Astrocyte (in vitro differentiated cells and primary cell): ENCODE results near the gene ALPP. TPM values are rescaled to one million over a fixed set of nuclear protein-coding genes. Genes with fewer than 3 reads are reported as not detected.

Source experiments
- DNase-seq: peaks from one replicate; pipeline ENCODE4 v3.0.0-alpha.2; 2010; ENCODE audit warnings: low read depth
- FAIRE-seq: peaks from 2 replicates; lab custom pipeline; 2011; peaks lifted over from hg19 to GRCh38; lab: Jason Lieb, UNC
- H2AFZ ChIP-seq: 2 replicates; pipeline ENCODE4 v1.6.0; 2012; ENCODE audit warnings: low read depth, low read length, inconsistent platforms
- H3K27ac ChIP-seq: 2 replicates; pipeline ENCODE4 v1.5.1; 2011; ENCODE audit warnings: low read depth, low read length, inconsistent platforms
- H3K27me3 ChIP-seq: 2 replicates; pipeline ENCODE4 v1.6.0; 2011; ENCODE audit warnings: low read length, inconsistent platforms; ENCODE audit not compliant: insufficient read depth
- H3K36me3 ChIP-seq: 2 replicates; pipeline ENCODE4 v1.5.1; 2011; ENCODE audit warnings: low read length, inconsistent platforms; ENCODE audit not compliant: insufficient read depth
- H3K4me1 ChIP-seq: 2 replicates; pipeline ENCODE4 v1.5.1; 2011; ENCODE audit warnings: low read length, inconsistent platforms; ENCODE audit not compliant: insufficient read depth
- H3K4me2 ChIP-seq: 2 replicates; pipeline ENCODE4 v1.6.0; 2012; ENCODE audit warnings: low read length, inconsistent platforms
- H3K4me3 ChIP-seq: 2 replicates; pipeline ENCODE4 v1.5.1; 2011; ENCODE audit warnings: low read depth, mild to moderate bottlenecking, low read length, inconsistent platforms; ENCODE audit not compliant: insufficient read depth
- H3K79me2 ChIP-seq: 2 replicates; pipeline ENCODE4 v1.6.0; 2012; ENCODE audit warnings: mild to moderate bottlenecking, low read length, inconsistent platforms; ENCODE audit not compliant: insufficient read depth
- H3K9ac ChIP-seq: 2 replicates; pipeline ENCODE4 v1.6.0; 2012; ENCODE audit warnings: mild to moderate bottlenecking, low read length, inconsistent platforms
- H3K9me3 ChIP-seq: 2 replicates; pipeline ENCODE4 v1.5.1; 2012; ENCODE audit warnings: low read depth, mild to moderate bottlenecking, low read length, inconsistent platforms; ENCODE audit not compliant: insufficient read depth
- H4K20me1 ChIP-seq: 2 replicates; pipeline ENCODE4 v1.6.0; 2012; ENCODE audit warnings: low read length, inconsistent platforms; ENCODE audit not compliant: insufficient read depth
- H3K27ac Mint-ChIP-seq: one replicate; pipeline ENCODE4 v1.8.0; 2021; ENCODE audit warnings: mild to moderate bottlenecking, mixed read lengths; ENCODE audit not compliant: unreplicated experiment
- H3K27me3 Mint-ChIP-seq: one replicate; pipeline ENCODE4 v1.8.0; 2021; ENCODE audit warnings: low read depth, mixed read lengths; ENCODE audit not compliant: unreplicated experiment
- H3K36me3 Mint-ChIP-seq: one replicate; pipeline ENCODE4 v1.8.0; 2021; ENCODE audit warnings: low read depth, mixed read lengths; ENCODE audit not compliant: unreplicated experiment
- H3K4me1 Mint-ChIP-seq: one replicate; pipeline ENCODE4 v1.8.0; 2021; ENCODE audit warnings: low read depth, mixed read lengths; ENCODE audit not compliant: unreplicated experiment
- H3K4me3 Mint-ChIP-seq: one replicate; pipeline ENCODE4 v1.8.0; 2021; ENCODE audit warnings: mild to moderate bottlenecking, moderate library complexity, mixed read lengths; ENCODE audit not compliant: unreplicated experiment
- H3K9me3 Mint-ChIP-seq: one replicate; pipeline ENCODE4 v1.8.0; 2021; ENCODE audit warnings: mild to moderate bottlenecking, mixed read lengths; ENCODE audit not compliant: unreplicated experiment
- CTCF ChIP-seq: IDR thresholded peaks from 2 replicates; pipeline ENCODE4 v1.5.1; 2011; ENCODE audit warnings: low read depth, mild to moderate bottlenecking, inconsistent platforms, low read length, moderate library complexity; ENCODE audit not compliant: insufficient read depth
- EZH2 ChIP-seq: IDR thresholded peaks from 2 replicates; pipeline ENCODE4 v1.6.1; 2012; ENCODE audit warnings: mild to moderate bottlenecking, low read length, inconsistent platforms; ENCODE audit not compliant: insufficient read depth
- total RNA-seq: library from RNA; stranded (reverse); gene quantifications from 2 replicates; pipeline ENCODE4 v1.2.1, GENCODE V29; 2021

ALPP gene
- total RNA-seq, 1 donor from 2014 or later = 0.32 TPM

DNA sequence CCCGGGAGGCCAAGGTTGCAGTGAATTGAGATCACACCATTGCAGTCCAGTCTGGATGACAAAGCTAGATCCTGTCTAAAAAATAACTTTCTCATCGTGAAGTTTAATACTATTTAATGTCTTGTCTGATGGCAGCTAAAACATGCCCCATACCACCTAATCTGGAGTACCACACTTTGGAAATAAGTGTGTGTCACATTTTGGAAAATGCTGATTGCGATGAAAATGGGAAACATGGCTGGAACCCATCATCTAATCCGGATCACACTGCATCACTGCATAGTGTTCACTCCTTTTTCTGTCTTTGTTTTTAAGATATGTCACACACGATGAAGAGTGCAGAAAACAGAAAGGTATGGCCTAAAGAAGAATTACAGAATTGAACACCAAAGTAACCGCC is 31.2 kb upstream of the ALPP start:
- no peaks in the 10 kb centered on the region for H4K20me1 ChIP-seq
- no peak for TF ChIP-seq EZH2
- no peak for TF ChIP-seq CTCF
- no peaks in the 10 kb centered on the region for H3K36me3 ChIP-seq
- Mint-ChIP-seq H3K27ac (no peak overlapping the region), H3K9me3 (peaks cover 8% of the 10 kb centered on the region), H3K36me3 (no peaks in the 10 kb centered on the region), H3K4me3 (no peak overlapping the region), H3K27me3 (peaks cover 32% of the 10 kb centered on the region), H3K4me1 (no peaks in the 10 kb centered on the region)
- no peak overlapping the region for H3K4me2 ChIP-seq
- no peak overlapping the region for H3K4me3 ChIP-seq
- H3K9ac ChIP-seq = no peak overlapping the region
- DNase-seq (no peak), FAIRE-seq (no peak)
- no peaks in the 10 kb centered on the region for H3K9me3 ChIP-seq
- no peaks in the 10 kb centered on the region for H3K4me1 ChIP-seq
- H2AFZ ChIP-seq = no peak overlapping the region
- no peak overlapping the region for H3K27ac ChIP-seq
- no peaks in the 10 kb centered on the region for H3K79me2 ChIP-seq
- peaks cover 32% of the 10 kb centered on the region for H3K27me3 ChIP-seq

- peaks cover 45% of the 10 kb centered on the region for H3K27me3 ChIP-seq
Measured at GRCh38 chr2:232348936-232349335, 29.6 kb upstream of the ALPP start.

More at GRCh38 chr2:232348936-232349335, 29.6 kb upstream of the ALPP start:
- no peak overlapping the region for H3K9ac ChIP-seq
- TF ChIP-seq CTCF (no peak), EZH2 (no peak)
- Mint-ChIP-seq H3K9me3 (peaks cover 8% of the 10 kb centered on the region), H3K4me1 (no peaks in the 10 kb centered on the region), H3K36me3 (no peaks in the 10 kb centered on the region), H3K4me3 (no peak overlapping the region), H3K27me3 (peaks cover 36% of the 10 kb centered on the region), H3K27ac (no peak overlapping the region)
- H3K4me3 ChIP-seq = no peak overlapping the region
- no peaks in the 10 kb centered on the region for H4K20me1 ChIP-seq
- no peak overlapping the region for H3K27ac ChIP-seq
- H2AFZ ChIP-seq = no peak overlapping the region
- H3K36me3 ChIP-seq = no peaks in the 10 kb centered on the region
- H3K79me2 ChIP-seq = no peaks in the 10 kb centered on the region
- H3K9me3 ChIP-seq = no peaks in the 10 kb centered on the region
- FAIRE-seq = no peak
- H3K4me2 ChIP-seq = no peak overlapping the region
- no peaks in the 10 kb centered on the region for H3K4me1 ChIP-seq
- DNase-seq = no peak
